ENCODE measurements around the gene ADGRF5. TPM values are rescaled to one million over a fixed set of nuclear protein-coding genes. Genes with fewer than 3 reads are reported as not detected.

Gene ADGRF5
- total and polyA plus RNA-seq, 2 donors (not counting 3 experiments of a cell fraction or from before 2014, with no cell fraction given), result 26.3 to 50.0 TPM

GRCh38 chr6:46903175-46903574, 18.6 kb downstream of the ADGRF5 start:
- H3K36me3 ChIP-seq (ENCODE audit: control insufficient read depth in 2 of 2, extremely low read depth in 1 of 2, insufficient read depth in 2 of 2, low read length in 2 of 2), result peaks cover 0 to 4% of the 10 kb centered on the region in 2 experiments
- TF ChIP-seq GATA2 (IDR thresholded peaks at IDR 0.05; ENCODE audit: insufficient read depth, insufficient read length, low read depth, low read length), result no peak
- TF ChIP-seq FOS (IDR thresholded peaks at IDR 0.05; ENCODE audit: borderline replicate concordance, insufficient read depth, low read length), result no peak
- no peak for TF ChIP-seq CTCF (IDR thresholded peaks at IDR 0.05; ENCODE audit: extremely low read depth in 1 of 2, insufficient read depth in 1 of 2, low read depth in 1 of 2, low read length in 2 of 2)
- TF ChIP-seq POLR2A (IDR thresholded peaks at IDR 0.05; ENCODE audit: low read depth, low read length), result no peak
- no peak for TF ChIP-seq JUN (IDR thresholded peaks at IDR 0.05; ENCODE audit: borderline replicate concordance, insufficient read depth, insufficient read length, low read depth)
- no peak for TF ChIP-seq POLR2AphosphoS5 (IDR thresholded peaks at IDR 0.05; ENCODE audit: insufficient read depth, low read depth, low read length)
- no peak for TF ChIP-seq EZH2 (IDR thresholded peaks at IDR 0.05; ENCODE audit: borderline replicate concordance, low read depth, low read length, severe bottlenecking)
- TF ChIP-seq MYC (IDR thresholded peaks at IDR 0.05; ENCODE audit: low read depth, low read length), result no peak
- TF ChIP-seq MAX (IDR thresholded peaks at IDR 0.05; ENCODE audit: insufficient read depth, insufficient read length), result no peak
- no peak overlapping the region for H3K4me2 ChIP-seq (ENCODE audit: insufficient read depth, low read length)
- peak overlapping the region; percentile 2 for H3K27ac ChIP-seq (ENCODE audit: insufficient read depth, low read depth, low read length)
- H3K4me1 ChIP-seq (ENCODE audit: control insufficient read depth, extremely low read depth, insufficient read depth, low read length), result peaks cover 35% of the 10 kb centered on the region
- H3K4me3 ChIP-seq (replicated peaks in 1 of 3; ENCODE audit: insufficient read depth in 1 of 3, low read depth in 1 of 3, low read length in 3 of 3), result no peak overlapping the region
- FAIRE-seq (peak; percentile 42), DNase-seq (ENCODE audit: low read depth, low spot score) (no peak)
- POLR2A ChIA-PET, result no interaction called here
- H3K79me2 ChIP-seq (ENCODE audit: control insufficient read depth, insufficient read depth, low read length), result no peaks in the 10 kb centered on the region
- no TSS peak for BruUV-seq (replicated peaks)
- dilution Hi-C loops (cut with MboI; ENCODE audit: extremely low pct_ligation_motif_present, low sequenced_read_pairs), result no loop called here
- H3K27me3 ChIP-seq (ENCODE audit: control insufficient read depth in 2 of 2, insufficient read depth in 2 of 2, low read length in 2 of 2), result no peaks in the 10 kb centered on the region
- no peaks in the 10 kb centered on the region for H4K20me1 ChIP-seq (replicated peaks; ENCODE audit: control insufficient read depth, extremely low read depth, insufficient read depth, low read length)
- no peaks in the 10 kb centered on the region for H3K9me1 ChIP-seq (replicated peaks; ENCODE audit: control insufficient read depth, extremely low read depth, insufficient read depth, low read length)
- intact Hi-C loops (cut with micrococcal nuclease), result loop anchor here (2.0 kb wide), 1 partner anchor 32 kb away; no protein-coding TSS in a partner anchor
- no peak overlapping the region for H3K9ac ChIP-seq (replicated peaks; ENCODE audit: extremely low read depth, insufficient read depth, low read length)
- H2AFZ ChIP-seq (ENCODE audit: low read depth, low read length), result no peak overlapping the region
- no peaks in the 10 kb centered on the region for H3K9me3 ChIP-seq (replicated peaks; ENCODE audit: control insufficient read depth, insufficient read depth, low read length)
- CTCF ChIA-PET, result interaction anchor here (0.7 to 1.8 kb wide), 3 partner anchors 11 to 18 kb away, joined by 3 to 4 read pairs (median 3); no protein-coding TSS in a partner anchor
